ENCODE results near the gene SFXN5.

SFXN5 gene

GRCh38 chr2:72892506-72893173 is 178.9 kb downstream of the SFXN5 start:
- DNase-seq: peak; percentile 64
